ENCODE data around the gene EMP2.

- TF ChIP-seq CTCF (conservative IDR thresholded peaks at IDR 0.05; ENCODE audit: low read length): no peak
- TF ChIP-seq EZH2phosphoT487 (IDR thresholded peaks at IDR 0.05; ENCODE audit: borderline replicate concordance): no peak
Observed at GRCh38 chr16:10579575-10579964, 828 bp downstream of the EMP2 start.

Measured in Loucy (cell line).